Smooth muscle cell (in vitro differentiated cells): ENCODE measurements around the gene GALNT15. TPM values are rescaled to one million over a fixed set of nuclear protein-coding genes. Genes with fewer than 3 reads are reported as not detected.

Experiments
- DNase-seq: peaks from one replicate; lab custom pipeline; 2025; ENCODE audit not compliant: unreplicated experiment; lab: John Stamatoyannopoulos, UW
- H2AFZ ChIP-seq: fragments of 200-600 bp; sonication (generic); 2 replicates; pipeline ENCODE4 v1.6.0; 2016; ENCODE audit warnings: antibody characterized with exemption, low read depth, mild to moderate bottlenecking
- H3F3A ChIP-seq: fragments of 200-600 bp; sonication (generic); 2 replicates; pipeline ENCODE4 v1.6.0; 2017; ENCODE audit warnings: antibody characterized with exemption, low read depth
- H3K27ac ChIP-seq: fragments of 200-600 bp; sonication (generic); 2 replicates; pipeline ENCODE4 v1.5.1; 2016; ENCODE audit warnings: low read depth, mild to moderate bottlenecking
- H3K27me3 ChIP-seq: fragments of 200-600 bp; sonication (generic); 2 replicates; pipeline ENCODE4 v1.6.1; 2016; ENCODE audit warnings: low read depth, mild to moderate bottlenecking
- H3K36me3 ChIP-seq: fragments of 200-600 bp; sonication (generic); 2 replicates; pipeline ENCODE4 v1.5.1; 2016; ENCODE audit warnings: low read depth
- H3K4me1 ChIP-seq: fragments of 200-600 bp; sonication (generic); 2 replicates; pipeline ENCODE4 v1.5.1; 2016; ENCODE audit warnings: low read depth
- H3K4me2 ChIP-seq: fragments of 200-600 bp; sonication (generic); 2 replicates; pipeline ENCODE4 v1.6.0; 2016; ENCODE audit warnings: mild to moderate bottlenecking
- H3K4me3 ChIP-seq: fragments of 200-600 bp; sonication (generic); 2 replicates; pipeline ENCODE4 v1.5.1; 2016; ENCODE audit warnings: mild to moderate bottlenecking
- H3K79me2 ChIP-seq: fragments of 200-600 bp; sonication (generic); 2 replicates; pipeline ENCODE4 v1.6.0; 2016; ENCODE audit warnings: low read depth, mild to moderate bottlenecking
- H3K9ac ChIP-seq: fragments of 200-600 bp; sonication (generic); 2 replicates; pipeline ENCODE4 v1.6.0; 2016; ENCODE audit warnings: low read depth
- H3K9me3 ChIP-seq: fragments of 200-600 bp; sonication (generic); replicated peaks from 2 replicates; pipeline ENCODE4 v1.5.1; 2016; ENCODE audit warnings: low read depth
- H4K20me1 ChIP-seq: fragments of 200-600 bp; sonication (generic); 2 replicates; pipeline ENCODE4 v1.6.0; 2016; ENCODE audit warnings: low read depth
- CTCF ChIP-seq: fragments of 200-600 bp; sonication (generic); IDR thresholded peaks from 2 replicates; pipeline ENCODE4 v1.5.1; 2017; ENCODE audit warnings: borderline replicate concordance, mild to moderate bottlenecking, antibody characterized with exemption; ENCODE audit not compliant: insufficient read depth, poor library complexity, severe bottlenecking
- WGBS: methylation state at CpG from one replicate; pipeline ENCODE4 v1.1.7; 2016; ENCODE audit warnings: low lambda C conversion rate; 5-methylcytosine and 5-hydroxymethylcytosine counted together
- polyA plus RNA-seq: library from polyadenylated mRNA; unstranded; fragments of >200 nt; fragmentation: Nextera tagmentation; extraction: Ambion mirVana; gene quantifications from 2 replicates; pipeline ENCODE4 v1.2.1, GENCODE V29; 2016
- total RNA-seq: library from RNA; depleted of rRNA; stranded (reverse); fragments of >200 nt; gene quantifications from 2 replicates; pipeline ENCODE4 v1.2.3, GENCODE V29; 2014

The GALNT15 gene
- total and polyA plus RNA-seq, 2 experiments from 2014 or later: 0.45 to 1.3 TPM

- peak overlapping the region; percentile 19 for H3K27ac ChIP-seq
- no peaks in the 10 kb centered on the region for H3K9me3 ChIP-seq
- no peak overlapping the region for H3K9ac ChIP-seq
- H2AFZ ChIP-seq: no peak overlapping the region
- H3K4me1 ChIP-seq: peaks cover 6% of the 10 kb centered on the region
- 70% methylated on average over 6 of the region's 6 CpGs for WGBS
- no peak overlapping the region for H3K4me2 ChIP-seq
- no peak for TF ChIP-seq CTCF
- H3K4me3 ChIP-seq: no peak overlapping the region
- no peaks in the 10 kb centered on the region for H3K27me3 ChIP-seq
- DNase-seq: no peak
- no peaks in the 10 kb centered on the region for H3K79me2 ChIP-seq
- H4K20me1 ChIP-seq: no peaks in the 10 kb centered on the region
- H3K36me3 ChIP-seq: no peaks in the 10 kb centered on the region
- H3F3A ChIP-seq: no peaks in the 10 kb centered on the region
These were observed 29.5 kb downstream of the GALNT15 start for GRCh38 chr3:16203671-16204629.

GRCh38 chr3:16204751-16205150 lies 30.3 kb downstream of the GALNT15 start:
- no peaks in the 10 kb centered on the region for H4K20me1 ChIP-seq
- H3K27ac ChIP-seq: peak overlapping the region; percentile 47
- H3K9me3 ChIP-seq: no peaks in the 10 kb centered on the region
- no peak for DNase-seq
- no peak overlapping the region for H3K4me3 ChIP-seq
- WGBS: 96% methylated on average over 14 of the region's 14 CpGs
- H3K36me3 ChIP-seq: no peaks in the 10 kb centered on the region
- peaks cover 6% of the 10 kb centered on the region for H3K4me1 ChIP-seq
- H3K27me3 ChIP-seq: no peaks in the 10 kb centered on the region
- H3K79me2 ChIP-seq: no peaks in the 10 kb centered on the region
- no peak overlapping the region for H3K9ac ChIP-seq
- H2AFZ ChIP-seq: no peak overlapping the region
- H3K4me2 ChIP-seq: no peak overlapping the region
- TF ChIP-seq CTCF: no peak
- no peaks in the 10 kb centered on the region for H3F3A ChIP-seq

GRCh38 chr3:16205156-16205870 lies 30.8 kb downstream of the GALNT15 start:
- peaks cover 6% of the 10 kb centered on the region for H3K4me1 ChIP-seq
- H3K9me3 ChIP-seq: no peaks in the 10 kb centered on the region
- no peak for DNase-seq
- no peak overlapping the region for H2AFZ ChIP-seq
- no peak overlapping the region for H3K4me3 ChIP-seq
- 40% methylated on average over 11 of the region's 11 CpGs for WGBS
- H3K27me3 ChIP-seq: no peaks in the 10 kb centered on the region
- H3K36me3 ChIP-seq: no peaks in the 10 kb centered on the region
- no peaks in the 10 kb centered on the region for H3K79me2 ChIP-seq
- H3K27ac ChIP-seq: peak overlapping the region; percentile 47
- peak overlapping the region; percentile 32 for H3K4me2 ChIP-seq
- H3K9ac ChIP-seq: peak overlapping the region; percentile 1
- TF ChIP-seq CTCF: no peak
- no peaks in the 10 kb centered on the region for H3F3A ChIP-seq
- no peaks in the 10 kb centered on the region for H4K20me1 ChIP-seq
